Right atrium auricular region (tissue), 2 donors: ENCODE data around the gene NCSTN. TPM values are rescaled to one million over a fixed set of nuclear protein-coding genes. Genes with fewer than 3 reads are reported as not detected.
A peak's percentile ranks its signal among the peaks of the same experiment; 100 is the strongest.

Experiments used
- DNase-seq: peaks from one replicate; pipeline ENCODE4 v3.0.0-alpha.2; 2019; ENCODE audit warnings: low spot score
- H3K27ac ChIP-seq, 2 donors: fragments of 200-600 bp; sonication (generic); 1 replicate in 1 of 2; 2 replicates in 1 of 2; pipeline ENCODE4 v1.5.1; 2016 to 2019
- H3K27me3 ChIP-seq, 2 donors: fragments of 200-600 bp; sonication (generic); one replicate each; pipeline versions ENCODE4 v1.5.1 to v1.6.0; 2017 to 2019
- H3K36me3 ChIP-seq: fragments of 200-600 bp; sonication (generic); one replicate; pipeline ENCODE4 v1.5.1; 2016
- H3K4me1 ChIP-seq, 2 donors: fragments of 200-600 bp; sonication (generic); one replicate each; pipeline versions ENCODE4 v1.5.1 to v1.6.0; 2017 to 2019
- H3K4me3 ChIP-seq, 2 donors: fragments of 200-600 bp; sonication (generic); 1 replicate in 1 of 2; 2 replicates in 1 of 2; pipeline ENCODE4 v1.5.1; 2017 to 2019; ENCODE audit warnings: mild to moderate bottlenecking in 1 of 2, moderate library complexity in 1 of 2
- H3K9me3 ChIP-seq, 2 donors: fragments of 200-600 bp; sonication (generic); one replicate each; pipeline ENCODE4 v1.5.1; 2019
- total RNA-seq, 2 donors: library from RNA; depleted of rRNA; stranded (reverse); fragments of >200 nt; gene quantifications; one replicate each; pipeline ENCODE4 v1.1.0, GENCODE V29; 2016
- TF ChIP-seq, protein P1 (sequence below), 2 donors: fragments of 200-600 bp; sonication (generic); IDR thresholded peaks; one replicate each; pipeline ENCODE4 v1.5.1; 2019; ENCODE audit warnings: antibody characterized with exemption in 2 of 2

NCSTN gene
- total RNA-seq, 2 donors from 2014 or later, result 63.4 to 71.3 TPM

DNA sequence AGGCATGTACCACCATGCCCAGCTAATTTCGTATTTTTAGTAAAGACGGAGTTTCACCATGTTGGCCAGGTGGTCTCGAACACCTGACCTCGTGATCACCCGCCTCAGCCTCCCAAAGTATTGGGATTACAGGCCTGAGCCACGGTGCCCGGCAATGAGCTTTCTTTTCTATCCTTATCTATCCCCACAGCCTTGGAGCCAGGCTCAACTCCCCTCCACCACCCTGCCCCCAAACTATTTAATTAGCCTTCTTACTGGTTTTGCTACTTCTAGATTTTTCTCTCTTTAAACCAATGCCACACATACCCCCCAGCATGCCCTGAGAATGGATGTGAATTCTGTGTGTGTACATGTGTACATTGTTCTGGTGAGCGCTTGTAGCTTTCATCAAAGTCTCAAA lies 51.5 kb downstream of the NCSTN start:
- Histone ChIP-seq H3K27me3 (no peaks in the 10 kb centered on the region), H3K4me1 (peaks cover 0 to under 1% of the 10 kb centered on the region in 2 donors), H3K27ac (no peak overlapping the region), H3K9me3 (no peaks in the 10 kb centered on the region), H3K36me3 (no peaks in the 10 kb centered on the region), H3K4me3 (no peak overlapping the region)
- TF ChIP-seq, protein P1, sequence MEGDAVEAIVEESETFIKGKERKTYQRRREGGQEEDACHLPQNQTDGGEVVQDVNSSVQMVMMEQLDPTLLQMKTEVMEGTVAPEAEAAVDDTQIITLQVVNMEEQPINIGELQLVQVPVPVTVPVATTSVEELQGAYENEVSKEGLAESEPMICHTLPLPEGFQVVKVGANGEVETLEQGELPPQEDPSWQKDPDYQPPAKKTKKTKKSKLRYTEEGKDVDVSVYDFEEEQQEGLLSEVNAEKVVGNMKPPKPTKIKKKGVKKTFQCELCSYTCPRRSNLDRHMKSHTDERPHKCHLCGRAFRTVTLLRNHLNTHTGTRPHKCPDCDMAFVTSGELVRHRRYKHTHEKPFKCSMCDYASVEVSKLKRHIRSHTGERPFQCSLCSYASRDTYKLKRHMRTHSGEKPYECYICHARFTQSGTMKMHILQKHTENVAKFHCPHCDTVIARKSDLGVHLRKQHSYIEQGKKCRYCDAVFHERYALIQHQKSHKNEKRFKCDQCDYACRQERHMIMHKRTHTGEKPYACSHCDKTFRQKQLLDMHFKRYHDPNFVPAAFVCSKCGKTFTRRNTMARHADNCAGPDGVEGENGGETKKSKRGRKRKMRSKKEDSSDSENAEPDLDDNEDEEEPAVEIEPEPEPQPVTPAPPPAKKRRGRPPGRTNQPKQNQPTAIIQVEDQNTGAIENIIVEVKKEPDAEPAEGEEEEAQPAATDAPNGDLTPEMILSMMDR (IDR thresholded peaks at IDR 0.05), result no peak
- peak; percentile 52 for DNase-seq

GRCh38 chr1:160397651-160398050 lies 54.5 kb downstream of the NCSTN start:
- Histone ChIP-seq H3K4me1 (peaks cover 0 to 26% of the 10 kb centered on the region in 2 donors), H3K36me3 (no peaks in the 10 kb centered on the region), H3K4me3 (no peak overlapping the region), H3K27ac (no peak overlapping the region), H3K9me3 (no peaks in the 10 kb centered on the region), H3K27me3 (no peaks in the 10 kb centered on the region)
- TF ChIP-seq, protein P1 (IDR thresholded peaks at IDR 0.05), result no peak
- DNase-seq, result no peak

DNA sequence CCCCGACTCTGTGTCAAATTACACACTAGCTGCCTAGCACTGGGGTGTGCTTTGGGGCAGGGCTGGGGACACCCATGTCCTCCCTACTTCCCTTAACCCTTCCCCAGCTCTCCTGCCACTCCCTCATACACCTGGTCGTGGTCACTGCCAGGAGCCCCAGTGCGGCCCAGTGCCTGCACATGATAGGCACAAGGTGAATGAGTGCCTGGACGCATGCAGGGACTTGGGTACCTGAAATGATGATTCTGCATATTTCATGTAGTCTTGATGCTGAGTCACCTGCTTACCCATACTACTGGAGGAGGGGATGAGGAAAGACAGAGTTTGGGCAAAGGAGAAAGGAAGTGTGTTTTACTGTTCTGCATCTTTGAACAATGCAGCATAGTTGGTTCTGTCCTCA lies 55.6 kb downstream of the NCSTN start:
- Histone ChIP-seq H3K9me3 (no peaks in the 10 kb centered on the region), H3K27me3 (no peaks in the 10 kb centered on the region), H3K4me3 (no peak overlapping the region), H3K36me3 (no peaks in the 10 kb centered on the region), H3K27ac (no peak overlapping the region), H3K4me1 (peaks cover 0 to 29% of the 10 kb centered on the region in 2 donors)
- no peak for DNase-seq
- TF ChIP-seq, protein P1 (IDR thresholded peaks at IDR 0.05), result no peak

DNA sequence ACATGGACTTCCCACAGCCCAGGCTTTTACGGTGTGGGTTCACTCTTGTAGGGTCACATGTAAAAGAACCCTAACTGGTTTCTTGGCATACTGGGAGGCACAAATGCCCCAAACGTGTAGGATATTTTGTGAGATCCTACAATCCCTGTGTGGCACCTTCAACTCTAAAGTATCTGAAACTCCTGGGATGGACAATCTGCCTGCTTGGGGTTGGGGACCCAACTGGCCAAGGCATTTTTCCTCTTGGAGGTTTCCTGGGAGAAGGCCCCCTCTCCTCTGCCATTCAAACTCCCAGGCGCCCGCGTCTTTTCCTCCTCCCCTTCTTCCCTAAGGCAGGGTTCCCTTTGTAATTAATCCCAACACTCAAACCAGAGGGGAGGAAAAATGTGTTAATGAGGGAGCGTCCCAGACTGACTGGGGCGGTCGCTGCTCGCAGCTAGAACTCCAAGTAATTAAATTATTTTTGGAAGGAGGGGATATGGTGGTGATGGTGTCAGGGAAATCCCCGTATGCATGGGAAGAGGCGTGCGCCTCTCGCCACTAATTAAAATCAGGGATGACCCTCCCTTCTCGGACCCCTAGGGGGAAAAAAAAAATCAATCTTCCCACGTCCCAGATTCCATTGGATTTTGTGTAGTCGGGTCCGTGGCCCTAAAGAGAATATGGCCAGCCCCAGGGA lies 56.5 kb downstream of the NCSTN start:
- Histone ChIP-seq H3K27me3 (no peaks in the 10 kb centered on the region), H3K9me3 (no peaks in the 10 kb centered on the region), H3K4me3 (peak overlapping the region; percentile 62 to 79), H3K4me1 (peaks cover 0 to 29% of the 10 kb centered on the region in 2 donors), H3K27ac (peak overlapping the region; percentile 71 to 75), H3K36me3 (no peaks in the 10 kb centered on the region)
- TF ChIP-seq, protein P1 (IDR thresholded peaks at IDR 0.05), result no peak
- peak; percentile 40 for DNase-seq

DNA sequence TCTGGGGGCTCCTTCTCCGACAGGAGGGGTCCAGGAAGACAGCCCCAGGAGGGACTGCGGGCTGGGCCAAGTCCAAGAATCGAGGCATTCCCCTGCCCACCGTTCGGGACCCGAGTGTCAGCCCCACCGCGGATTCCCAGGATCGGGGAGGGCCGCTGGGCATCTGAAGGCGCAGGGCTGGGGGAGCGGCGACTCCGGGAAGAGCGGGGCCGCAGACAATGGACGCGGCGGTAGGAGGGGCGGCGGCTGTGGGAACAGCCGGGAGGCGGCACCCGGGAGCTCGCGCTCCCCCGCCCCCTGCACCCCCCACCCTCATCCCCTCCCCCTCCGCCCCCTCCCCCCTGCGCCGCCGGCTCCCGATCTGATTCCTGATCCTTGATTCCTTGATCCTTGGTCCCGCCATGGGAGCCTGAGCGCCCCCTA lies 57.1 kb downstream of the NCSTN start, which contains the start of gene VANGL2:
VANGL2 (plus strand) TSS at position 342 of the 423 bp plus-strand sequence. CDS start 15,274 bp downstream, outside the sequence.
- H3K36me3 ChIP-seq, result no peaks in the 10 kb centered on the region
- H3K27ac ChIP-seq, result peak within 1 kb of the TSS; percentile 71 to 75
- H3K4me3 ChIP-seq, result peak within 1 kb of the TSS; percentile 62 to 79
- TF ChIP-seq, protein P1 (IDR thresholded peaks at IDR 0.05), result no peak
- peak; percentile 69 for DNase-seq
- H3K27me3 ChIP-seq, result no peaks in the 10 kb centered on the region
- H3K4me1 ChIP-seq, result peaks cover 0 to 29% of the 10 kb centered on the region in 2 donors
- H3K9me3 ChIP-seq, result no peaks in the 10 kb centered on the region
